Endometrial microvascular endothelial cells (primary cell): Measurements from ENCODE around the gene RPS15. TPM values are rescaled to one million over a fixed set of nuclear protein-coding genes. Genes with fewer than 3 reads are reported as not detected.
"Not testable (repeated sequence)": the region's sequence is repeated elsewhere in the genome, so short reads cannot be mapped to it uniquely, and the experiment has no call there.

Experiments used
- in situ Hi-C: cut with HindIII; loops from 2 replicates; pipeline ENCODE4 v1.10.0; 2017; ENCODE audit warnings: low sequenced_read_pairs, low pct_unique_long_range_greater_than_20kb; ENCODE audit errors: inconsistent ontology term
- total RNA-seq: library from RNA; depleted of rRNA; stranded (reverse); fragments of >200 nt; gene quantifications from one replicate; pipeline ENCODE4 v1.2.3, GENCODE V29; 2015; ENCODE audit errors: inconsistent ontology term

Gene RPS15
- total RNA-seq, 1 donor from 2014 or later, result 3,355 TPM

DNA sequence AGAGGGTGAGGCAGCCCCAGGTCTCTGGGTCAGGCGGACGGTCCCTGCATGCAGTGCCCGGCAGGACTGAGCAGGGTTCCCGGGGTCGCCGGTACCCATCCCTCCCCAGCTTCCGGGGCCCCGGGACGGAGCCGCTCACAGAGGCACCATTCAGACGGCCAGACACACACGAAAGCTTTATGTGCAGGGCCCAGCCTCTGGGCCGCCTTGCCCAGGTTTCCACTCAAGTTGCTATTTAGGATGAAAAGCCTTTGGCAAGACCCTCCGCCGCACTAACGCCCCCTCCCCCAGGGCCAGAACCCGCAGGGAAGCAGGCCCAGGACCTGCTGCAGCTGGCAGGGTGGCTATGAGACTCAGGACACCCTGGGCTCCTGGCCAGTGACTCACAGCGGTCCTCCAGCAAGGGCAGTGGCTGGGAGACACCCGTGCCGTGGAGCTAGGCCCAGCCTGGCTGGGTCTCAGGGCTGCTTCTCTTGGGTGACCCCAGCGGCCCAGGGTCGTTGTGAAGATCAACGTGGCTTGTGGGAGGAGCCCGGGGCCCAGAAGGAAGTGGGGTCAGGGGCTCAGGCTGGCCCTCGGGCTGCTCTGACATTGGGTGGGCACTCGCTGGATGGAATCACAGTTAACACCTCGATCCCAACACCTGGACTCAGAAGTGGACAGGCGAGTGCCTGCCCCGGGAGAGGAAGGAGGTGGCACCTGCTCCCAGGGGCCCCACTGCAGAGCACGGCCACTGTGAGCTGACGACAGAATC lies 36.0 kb downstream of the RPS15 start:
- in situ Hi-C loops, result no loop called here

GRCh38 chr19:1474765-1475351 lies 36.7 kb downstream of the RPS15 start:
- in situ Hi-C loops, result no loop called here

DNA sequence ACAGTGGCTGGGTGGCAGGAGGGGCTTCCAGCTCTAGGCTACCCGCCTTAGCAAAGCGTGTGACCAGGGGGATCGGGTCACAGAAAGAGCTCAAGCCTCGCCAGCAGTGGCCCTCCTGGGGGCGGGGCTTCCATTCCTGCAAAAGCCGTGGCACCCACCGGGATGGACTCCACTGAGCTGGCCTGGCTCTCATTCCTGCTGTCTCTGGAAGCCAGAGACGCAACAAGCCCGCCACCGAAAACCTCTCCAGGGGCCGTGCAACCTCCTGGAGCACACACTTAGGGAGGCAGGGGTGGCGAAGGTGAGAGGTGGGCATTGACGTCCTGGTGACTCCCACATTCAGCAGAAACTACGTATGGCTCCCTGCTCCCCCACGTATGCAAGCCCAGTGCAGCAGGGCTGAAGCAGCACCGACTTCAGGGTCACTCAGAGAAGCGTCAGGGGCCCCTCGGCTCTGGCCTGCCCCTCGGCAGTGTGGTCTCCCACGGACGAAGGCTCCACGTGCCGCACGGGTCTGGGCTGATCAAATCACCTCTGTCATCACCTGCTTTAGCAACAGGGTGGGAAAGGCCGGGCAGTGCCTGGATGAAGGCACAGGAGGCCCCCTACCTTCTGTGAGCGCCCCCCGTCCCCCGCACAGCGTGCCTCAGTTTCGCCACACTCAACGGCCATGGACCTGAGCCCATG lies 37.7 kb downstream of the RPS15 start:
- in situ Hi-C loops, result no loop called here

GRCh38 chr19:1477056-1477455 lies 38.9 kb downstream of the RPS15 start:
- in situ Hi-C loops, result not testable (repeated sequence)

DNA sequence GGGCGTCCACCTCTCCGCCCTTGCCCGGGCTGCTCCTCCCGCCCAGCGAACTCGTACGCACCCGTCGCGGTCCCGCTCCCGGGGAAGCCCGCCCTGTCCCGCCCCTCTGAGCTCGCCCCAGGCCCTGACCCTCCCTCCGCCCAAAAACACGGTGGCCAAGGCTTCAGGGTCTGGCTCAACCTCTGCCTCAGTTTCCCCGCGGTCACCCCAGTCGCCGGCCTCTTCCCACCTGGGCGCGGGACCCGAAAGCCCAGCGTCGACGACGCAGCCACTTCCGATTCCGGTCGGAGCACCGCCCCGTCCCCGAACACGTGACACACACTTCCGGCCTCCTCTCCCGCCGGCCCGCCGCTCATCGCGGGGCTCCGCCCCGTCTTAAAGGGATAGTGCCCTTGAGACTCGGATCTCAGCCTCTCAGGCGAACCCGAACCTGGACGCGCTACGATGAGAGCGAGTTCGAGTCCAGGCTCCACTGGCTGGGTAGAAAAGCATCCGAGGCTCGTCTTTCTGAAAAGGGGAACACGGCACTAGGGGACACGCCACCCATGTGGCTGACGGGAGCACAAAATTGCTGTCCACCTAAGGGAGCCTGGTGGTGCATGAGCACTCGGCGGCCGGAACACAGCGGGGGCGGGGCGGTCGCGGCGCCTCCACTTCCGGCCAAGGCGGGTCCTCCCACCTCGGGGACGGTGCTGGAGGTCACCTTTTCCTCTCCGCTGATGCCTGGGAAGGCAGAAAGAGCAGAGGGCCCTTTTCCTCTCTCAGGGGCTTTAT lies 40.9 kb downstream of the RPS15 start, which contains the start of gene C19orf25:
Gene C19orf25 (minus strand): TSS at position 282 of the 774 bp plus-strand sequence. CDS start 312 bp downstream, outside the sequence.
- in situ Hi-C loops, result no loop called here

DNA sequence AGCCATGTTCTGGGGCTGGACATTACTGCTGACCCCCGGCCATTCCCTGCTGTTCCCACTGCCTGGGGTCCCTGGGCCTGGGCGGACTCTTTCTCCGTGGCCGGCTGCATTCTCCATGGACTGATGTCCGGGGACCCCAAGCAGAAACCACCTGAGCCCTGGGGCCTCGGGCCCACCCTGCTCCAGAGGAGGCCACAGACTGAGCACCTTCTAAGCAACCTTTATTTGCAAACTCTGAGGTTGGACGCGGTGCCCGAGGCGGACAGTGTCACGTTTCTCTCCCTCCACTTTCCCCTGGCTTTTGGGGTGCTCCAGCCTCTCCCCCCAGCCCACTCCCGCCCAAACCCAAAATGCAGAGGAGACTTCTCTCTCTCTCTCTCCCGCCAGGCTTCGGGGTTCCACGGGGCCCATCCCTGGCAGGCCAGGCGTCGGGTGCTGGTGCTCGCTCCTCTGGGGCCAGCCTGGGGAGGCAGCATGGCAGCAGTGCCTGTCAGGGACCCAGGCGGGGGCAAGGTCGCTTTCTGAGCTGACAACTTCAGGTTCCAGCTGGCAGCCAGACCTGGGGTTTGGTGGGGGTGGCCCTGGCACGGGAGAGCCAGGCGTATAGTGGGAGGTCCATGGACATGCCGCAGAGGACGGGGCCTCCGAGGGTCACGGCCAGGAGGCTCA lies 43.2 kb downstream of the RPS15 start:
- in situ Hi-C loops, result no loop called here

DNA sequence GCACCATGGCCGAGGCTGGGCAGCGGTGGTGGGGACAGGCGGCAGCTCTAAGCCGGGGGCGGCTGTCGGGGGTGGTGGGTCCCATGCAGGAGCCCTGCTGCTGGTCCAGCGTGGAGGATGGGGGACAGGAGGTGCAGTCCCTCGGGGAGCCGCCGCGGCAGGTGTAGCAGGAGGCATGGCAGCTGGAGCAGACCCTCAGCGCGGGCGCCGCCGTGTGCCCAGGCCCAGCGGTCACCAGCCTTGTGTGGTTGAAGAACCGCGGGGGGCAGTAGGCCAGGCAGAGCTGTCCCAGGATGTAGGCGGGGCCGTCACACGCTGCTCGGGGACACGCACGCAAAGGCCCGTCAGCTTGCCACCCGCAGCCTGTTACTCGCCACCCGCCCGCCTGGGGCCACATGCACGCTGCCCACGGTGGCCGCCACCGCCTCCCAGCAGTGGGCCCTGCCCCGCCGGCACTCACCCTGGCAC lies 43.7 kb downstream of the RPS15 start:
- in situ Hi-C loops, result no loop called here

GRCh38 chr19:1482361-1483130 lies 44.4 kb downstream of the RPS15 start:
- in situ Hi-C loops, result no loop called here

- in situ Hi-C loops, result no loop called here
These were observed 45.2 kb downstream of the RPS15 start for GRCh38 chr19:1483131-1483978.

DNA sequence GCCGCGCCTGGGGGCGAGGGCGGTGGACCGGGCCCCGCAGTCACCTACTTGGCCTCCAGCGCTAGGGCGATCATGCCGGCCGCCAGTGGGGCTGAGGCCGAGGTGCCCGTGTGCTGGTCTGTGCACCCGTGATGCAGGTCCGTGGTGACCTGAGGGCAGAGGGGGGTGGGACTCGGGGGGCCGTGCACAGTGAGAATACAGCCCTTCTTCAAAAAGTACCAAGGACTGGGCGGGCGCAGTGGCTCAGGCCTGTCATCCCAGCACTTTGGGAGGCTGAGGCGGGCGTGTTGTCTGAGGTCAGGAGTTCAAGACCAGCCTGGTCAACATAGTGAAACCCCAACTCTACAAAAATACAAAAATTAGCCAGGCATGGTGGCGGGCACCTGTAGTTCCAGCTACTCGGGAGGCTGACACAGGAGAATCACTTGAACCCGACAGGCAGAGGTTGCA lies 45.8 kb downstream of the RPS15 start:
- in situ Hi-C loops, result no loop called here

DNA sequence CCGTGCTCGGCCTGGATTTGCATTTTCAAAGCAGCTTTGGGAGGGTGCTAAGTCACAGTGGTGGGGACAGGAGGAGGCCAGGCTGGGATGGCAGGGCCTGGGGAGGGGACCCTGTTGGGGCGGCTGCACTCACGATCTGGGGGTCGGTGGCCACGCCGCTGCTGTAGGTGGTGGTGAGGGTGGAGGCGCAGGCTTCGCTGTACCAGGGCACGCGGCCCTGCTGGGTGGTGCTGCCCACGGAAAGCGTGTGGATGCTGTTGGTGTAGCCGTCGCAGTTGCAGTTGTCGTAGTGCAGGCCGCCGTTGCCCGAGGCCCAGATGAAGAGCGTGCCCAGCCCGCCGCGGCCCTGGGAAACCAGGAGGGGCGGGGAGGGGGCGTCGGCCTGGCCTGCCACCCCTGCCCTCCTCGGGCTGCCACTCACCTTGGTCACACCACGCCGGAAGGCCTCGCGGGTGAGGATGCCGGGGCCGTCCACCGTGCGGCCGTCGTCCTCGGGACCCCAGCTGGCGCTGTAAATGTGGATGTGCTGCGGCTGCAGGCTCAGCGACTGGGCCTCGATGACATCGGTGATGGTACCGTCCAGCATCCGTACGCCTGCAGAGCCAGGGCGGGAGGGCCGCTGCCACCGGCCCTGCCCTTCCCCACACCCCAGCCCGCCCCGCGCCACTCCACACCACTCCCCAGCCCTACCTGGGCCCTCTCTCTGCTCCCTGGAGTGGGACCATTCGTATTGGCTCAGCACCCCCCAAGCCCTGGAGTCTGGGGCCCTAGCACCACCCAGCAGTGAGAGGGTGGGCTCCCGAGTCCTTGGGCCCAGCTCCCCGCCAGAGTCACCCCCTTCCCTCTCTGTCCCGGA lies 48.8 kb downstream of the RPS15 start:
- in situ Hi-C loops, result no loop called here

- in situ Hi-C loops, result no loop called here
These were observed 49.5 kb downstream of the RPS15 start for GRCh38 chr19:1487576-1488281.

- in situ Hi-C loops, result no loop called here
These were observed 50.0 kb downstream of the RPS15 start for GRCh38 chr19:1488282-1488601.

DNA sequence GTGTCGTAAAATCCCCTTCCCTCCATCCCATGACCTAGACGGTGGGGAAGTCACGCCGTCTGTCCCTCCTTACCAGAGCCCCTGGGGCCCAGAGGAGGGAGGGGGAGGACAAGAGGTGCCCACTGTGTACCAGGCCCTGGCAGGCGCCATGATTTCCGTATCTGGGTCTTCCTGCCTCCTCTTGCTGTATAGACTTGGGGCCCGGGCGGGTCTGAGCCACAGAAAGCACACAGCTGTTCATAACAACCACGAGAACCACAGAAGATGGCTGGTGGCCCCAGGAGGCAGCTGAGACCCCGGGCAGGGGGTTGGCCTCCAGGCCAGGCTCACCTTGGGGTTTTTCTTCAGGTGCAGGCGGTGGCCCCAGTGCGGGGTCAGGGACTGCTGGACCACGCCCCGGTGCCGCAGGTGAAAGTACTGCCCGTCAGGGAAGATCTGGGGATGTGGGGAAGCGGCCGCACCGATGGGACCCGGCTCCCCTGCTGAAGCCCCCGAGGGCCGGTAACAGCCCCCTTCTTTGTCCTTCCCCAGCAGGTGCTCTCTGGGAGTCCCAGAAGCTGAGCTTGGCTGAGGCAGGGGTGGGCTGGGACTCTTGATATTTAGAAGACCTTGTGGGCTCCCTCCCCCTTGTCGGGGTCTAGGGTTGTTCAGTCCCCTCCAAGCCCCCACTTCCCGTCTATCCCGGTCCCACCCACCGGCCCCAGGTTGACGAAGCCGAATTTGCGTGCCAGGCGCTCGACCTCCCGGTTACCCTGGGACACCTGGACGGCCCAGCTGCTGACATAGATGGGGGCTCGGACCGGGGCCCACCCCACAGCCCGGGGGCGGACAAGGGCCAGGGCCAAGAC lies 51.5 kb downstream of the RPS15 start:
- in situ Hi-C loops, result no loop called here
